CD1c-positive myeloid dendritic cell (primary cell): ENCODE results near the gene CCDC148.
"Not testable (repeated sequence)": the region's sequence is repeated elsewhere in the genome, so short reads cannot be mapped to it uniquely, and the experiment has no call there.

Experiments
- DNase-seq: peaks from one replicate; pipeline ENCODE4 v3.0.0-alpha.2; 2016; ENCODE audit errors: extremely low spot score

Gene CCDC148

DNA sequence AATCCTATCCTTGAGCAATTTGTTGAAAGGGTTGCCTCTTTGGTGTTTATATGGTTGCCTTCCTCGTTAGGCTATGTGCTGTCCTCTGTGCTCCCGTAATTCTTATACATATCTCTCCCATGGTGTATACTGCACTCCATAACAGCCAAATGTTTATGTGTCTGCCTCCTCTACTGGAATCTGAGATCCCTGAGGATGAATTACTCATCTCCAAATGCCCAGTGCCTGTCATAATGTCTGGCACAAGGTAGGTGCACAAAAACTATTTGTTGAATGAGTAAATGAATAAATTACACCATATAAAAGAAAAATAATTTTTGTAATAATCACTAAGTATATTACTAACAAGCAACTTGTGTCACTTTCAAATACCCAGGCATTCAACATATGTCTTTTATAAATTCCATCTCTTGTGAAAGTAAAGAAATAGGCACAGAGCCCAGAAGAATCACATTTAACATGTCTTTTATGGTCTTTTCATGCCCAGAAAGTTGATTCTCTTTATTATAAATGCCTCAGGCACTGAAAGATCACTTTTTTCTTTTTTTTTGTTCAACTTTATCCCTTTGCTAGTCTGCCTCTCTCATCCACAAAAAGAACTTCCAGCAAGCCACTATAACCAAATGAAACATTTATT is 164.9 kb downstream of the CCDC148 start:
- DNase-seq, result no peak

DNA sequence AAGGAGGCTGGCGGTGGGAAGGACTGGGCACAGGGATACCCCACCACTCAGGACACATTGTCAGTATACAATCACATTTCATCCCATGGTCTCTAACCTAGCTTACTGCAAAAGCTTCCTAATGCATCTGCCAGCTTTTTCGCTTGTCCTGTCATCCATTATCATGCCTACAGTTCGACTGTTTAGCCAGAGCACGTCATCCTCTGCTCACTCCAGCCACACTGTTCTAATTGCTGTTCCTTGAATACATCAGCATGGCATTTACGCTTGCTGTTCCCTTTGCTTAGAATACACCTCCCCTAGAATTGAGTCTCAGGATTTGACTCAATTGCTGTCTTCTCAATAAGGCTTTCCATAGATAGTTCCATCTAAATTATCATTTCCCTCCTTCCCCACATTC is 166.3 kb downstream of the CCDC148 start:
- no peak for DNase-seq

GRCh38 chr2:158276619-158277471 is 179.7 kb downstream of the CCDC148 start:
- DNase-seq, result no peak

DNA sequence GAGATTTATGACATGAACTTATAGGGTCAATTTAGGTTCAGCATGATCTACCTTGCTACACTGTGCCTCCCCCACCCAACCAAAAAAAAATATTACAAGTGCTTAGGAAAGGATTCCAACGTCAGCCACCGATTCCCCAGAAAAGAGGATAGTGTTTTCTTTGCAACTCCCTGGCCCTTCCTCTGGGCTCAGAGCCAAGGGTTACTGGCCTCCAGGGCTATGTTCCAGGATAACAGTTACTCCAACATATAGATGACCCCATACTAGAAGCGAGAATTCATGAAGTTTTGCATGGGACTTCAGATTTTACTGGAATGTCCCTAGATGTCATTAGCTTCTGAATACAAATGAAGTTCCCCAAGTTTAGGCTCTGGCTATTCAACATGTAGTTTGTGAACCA is 182.8 kb downstream of the CCDC148 start:
- no peak for DNase-seq

GRCh38 chr2:158270536-158270935 is 186.0 kb downstream of the CCDC148 start:
- no peak for DNase-seq

DNA sequence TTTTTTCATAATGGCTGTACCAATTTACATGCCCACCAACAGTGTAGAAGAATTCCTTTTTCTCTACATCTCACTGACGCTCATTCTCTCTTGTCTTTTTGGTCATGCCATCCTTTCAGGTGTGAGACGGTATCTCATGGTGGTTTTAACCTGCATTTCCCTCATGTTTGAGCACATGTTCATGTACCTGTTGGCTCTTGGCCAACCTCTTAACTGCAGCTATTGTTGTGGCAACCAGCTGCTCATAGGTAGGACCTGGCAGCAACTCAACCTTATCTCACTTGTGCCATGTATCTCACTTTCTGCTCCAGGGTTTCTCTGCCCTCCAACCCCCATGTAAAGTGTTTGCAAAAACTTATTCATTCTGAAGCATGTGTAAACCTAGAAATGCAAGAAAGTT is 187.4 kb downstream of the CCDC148 start:
- DNase-seq, result no peak

GRCh38 chr2:158266111-158266510 is 190.4 kb downstream of the CCDC148 start:
- DNase-seq, result no peak

GRCh38 chr2:158255257-158255656 is 201.3 kb downstream of the CCDC148 start:
- DNase-seq, result no peak

- no peak for DNase-seq
These were observed 203.4 kb downstream of the CCDC148 start for GRCh38 chr2:158253170-158253569.

DNA sequence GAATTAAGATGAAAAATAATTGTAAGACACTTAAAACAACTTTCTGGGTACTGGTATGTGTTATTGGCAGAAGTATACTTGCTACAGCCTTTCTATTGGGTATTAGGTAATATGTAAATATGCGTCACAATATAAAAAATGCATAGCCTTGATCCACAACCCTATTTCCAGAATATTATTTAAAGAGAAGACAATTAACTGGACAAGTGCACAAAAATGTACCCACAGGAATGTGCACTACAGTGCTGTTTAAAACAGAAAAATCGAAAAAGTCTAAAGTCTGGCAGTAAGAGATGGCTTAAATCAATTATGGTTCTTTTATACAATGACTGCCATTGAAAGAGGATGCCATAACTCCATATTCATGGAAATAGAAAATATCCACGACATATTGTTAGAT is 205.2 kb downstream of the CCDC148 start:
- DNase-seq, result no peak

GRCh38 chr2:158243392-158243791 is 213.2 kb downstream of the CCDC148 start:
- DNase-seq, result no peak

DNA sequence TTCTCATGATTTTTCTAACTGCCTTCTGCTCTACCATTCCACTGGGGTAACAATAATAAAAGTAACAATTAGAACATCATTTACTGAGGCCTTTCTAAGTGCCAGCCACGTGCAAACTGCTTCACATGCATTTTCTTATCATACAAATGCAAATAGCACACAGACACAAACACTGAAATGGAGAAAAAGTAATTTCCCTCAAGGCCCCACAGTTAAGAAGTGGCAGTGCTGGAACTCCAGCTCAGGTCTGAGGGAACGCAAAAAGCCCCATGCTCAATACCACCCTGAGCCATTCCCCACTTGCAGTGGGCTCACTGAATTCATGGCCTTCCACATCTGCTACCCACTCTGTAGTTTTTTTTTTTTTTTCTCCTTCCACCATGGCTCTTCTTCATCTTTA is 214.3 kb downstream of the CCDC148 start:
- DNase-seq, result no peak

DNA sequence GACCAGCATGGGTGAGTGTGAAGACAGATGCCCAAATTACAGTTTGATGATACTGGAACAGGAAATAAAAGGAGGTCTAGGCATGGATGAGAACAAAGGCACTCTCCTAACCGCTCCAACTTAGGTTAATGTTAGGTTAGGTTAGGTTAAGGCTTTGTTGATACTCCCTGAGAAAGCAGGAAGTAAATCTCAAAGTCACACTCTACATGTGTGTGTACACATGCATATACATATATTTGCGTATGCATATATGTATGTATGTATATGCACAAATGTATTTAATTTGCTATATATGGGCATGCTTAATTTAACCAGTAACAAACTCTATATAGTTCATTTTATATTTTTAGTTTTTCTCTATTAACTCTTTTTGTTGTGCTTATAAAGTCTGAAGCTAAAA is 215.6 kb downstream of the CCDC148 start:
- no peak for DNase-seq

GRCh38 chr2:158239271-158239670 is 217.3 kb downstream of the CCDC148 start:
- no peak for DNase-seq

- no peak for DNase-seq
These were observed 222.1 kb downstream of the CCDC148 start for GRCh38 chr2:158234497-158234896.

DNA sequence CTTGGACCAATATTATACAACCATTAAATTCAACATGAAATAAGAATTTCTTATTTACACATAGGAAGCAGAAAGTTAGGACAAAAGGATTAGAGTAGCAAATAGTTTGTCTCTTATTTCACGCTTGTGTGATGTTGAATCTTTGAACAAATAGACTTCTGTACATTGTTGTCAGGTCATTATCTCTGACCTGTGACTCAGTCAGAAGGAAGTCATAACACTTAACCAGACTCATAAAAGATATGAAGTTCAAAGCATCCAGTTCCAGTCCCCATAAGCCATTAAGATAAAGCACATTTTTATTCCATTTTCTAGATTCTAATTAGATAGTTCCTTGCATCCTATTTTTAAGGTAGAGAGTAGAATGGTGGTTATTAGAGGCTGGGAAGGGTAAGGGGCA is 224.1 kb downstream of the CCDC148 start:
- no peak for DNase-seq

- peak; percentile 12 for DNase-seq
These were observed 227.5 kb downstream of the CCDC148 start for GRCh38 chr2:158228943-158229508.

GRCh38 chr2:158223066-158223465 is 233.5 kb downstream of the CCDC148 start:
- DNase-seq, result not testable (repeated sequence)

DNA sequence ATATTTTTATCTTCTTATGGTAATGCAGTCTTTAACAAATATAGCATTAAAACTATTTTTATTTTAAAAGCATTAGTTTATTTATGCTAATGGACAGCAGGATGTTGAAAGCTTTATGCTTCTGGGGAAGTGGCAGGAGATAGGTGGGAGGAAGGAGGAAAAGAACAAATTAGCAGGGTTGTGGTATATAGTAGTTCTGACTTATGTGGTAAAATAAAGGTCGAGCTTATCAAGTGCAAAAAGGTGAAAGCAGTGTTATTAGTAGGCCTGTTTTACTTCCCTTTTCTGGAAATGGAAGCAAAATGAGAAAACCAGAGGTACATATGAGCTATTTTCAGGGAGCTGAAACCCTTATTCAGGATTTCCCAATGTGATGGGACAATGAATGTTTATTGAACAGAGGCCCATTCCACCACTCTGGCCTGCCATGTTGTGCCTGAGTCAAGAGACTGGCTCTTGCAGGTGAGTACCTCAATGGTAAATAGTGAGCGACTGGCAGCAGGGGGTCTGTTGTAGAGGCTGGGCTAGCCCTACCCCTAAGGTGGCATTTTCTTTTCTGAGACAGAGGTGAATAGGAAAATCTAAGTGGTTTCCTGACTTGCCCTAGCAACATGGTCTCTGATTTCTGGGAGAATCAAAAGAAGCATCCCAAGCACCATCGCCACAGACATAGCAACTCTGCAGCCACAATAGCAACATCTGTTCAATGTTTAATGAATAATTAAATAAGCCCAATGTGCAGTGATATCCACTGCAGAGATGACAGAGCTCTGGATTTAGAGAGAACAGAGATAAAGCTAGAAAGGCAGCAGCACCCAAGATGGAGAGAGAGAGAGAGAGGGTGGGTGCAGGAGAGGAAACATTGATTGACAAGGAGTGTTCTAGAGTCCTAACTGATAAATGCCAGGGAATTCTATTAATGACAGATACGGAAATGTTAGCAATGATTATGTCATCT is 235.2 kb downstream of the CCDC148 start:
- DNase-seq, result peak; percentile 41

GRCh38 chr2:158217593-158217992 is 239.0 kb downstream of the CCDC148 start:
- DNase-seq, result peak; percentile 44

DNA sequence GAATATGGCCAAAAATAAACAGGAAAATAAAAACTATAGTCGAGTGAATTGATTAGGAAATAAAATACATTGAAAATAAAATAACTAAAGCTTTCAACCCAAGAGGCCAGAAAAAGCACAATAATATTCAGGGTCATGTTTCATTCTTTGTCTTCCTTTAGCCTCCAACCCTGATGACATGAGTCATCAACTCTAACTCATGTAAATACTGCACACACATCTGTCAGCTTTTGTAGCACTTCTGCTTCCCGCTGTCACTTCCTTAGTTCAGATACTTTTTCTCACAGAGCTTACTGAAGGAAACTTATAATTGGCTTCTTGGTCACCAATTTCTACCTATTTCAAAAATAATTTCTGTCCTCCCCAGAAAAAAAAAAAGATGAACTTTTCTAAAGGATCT is 242.1 kb downstream of the CCDC148 start:
- DNase-seq, result peak; percentile 76

DNA sequence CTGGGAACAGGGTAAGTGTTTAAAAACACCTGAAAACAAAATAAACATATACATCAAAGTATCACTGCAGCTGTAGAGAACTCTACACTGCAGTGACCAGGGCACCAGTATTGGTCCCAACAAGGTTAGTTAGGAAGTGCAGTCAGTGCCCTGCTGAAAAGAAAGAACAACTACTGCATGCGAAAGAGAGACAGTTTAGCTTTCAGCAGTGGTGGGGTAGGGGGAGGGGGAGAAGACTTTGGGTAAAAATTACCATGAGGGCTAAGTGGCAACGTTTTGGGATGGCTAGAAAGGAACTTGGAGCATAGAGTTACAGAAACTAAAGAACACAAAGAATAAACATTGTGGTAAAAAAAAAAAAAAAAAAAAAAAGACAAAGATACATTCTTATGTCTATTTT is 242.8 kb downstream of the CCDC148 start:
- DNase-seq, result no peak
